K562 (cell line): ENCODE results near the gene SELENOO. TPM values are rescaled to one million over a fixed set of nuclear protein-coding genes. Genes with fewer than 3 reads are reported as not detected.

Experiments
- HDAC1 ChIP-seq, 2 experiments: fragments of 450-650 bp; IDR thresholded peaks; 2 replicates each; pipeline ENCODE4 v1.6.1; 2016 to 2017; ENCODE audit warnings: inconsistent platforms in 1 of 2, mild to moderate bottlenecking in 1 of 2, moderate library complexity in 1 of 2
- KDM5B ChIP-seq: fragments of 200-600 bp; sonication (generic); IDR thresholded peaks from 2 replicates; pipeline ENCODE4 v1.6.1; 2012; ENCODE audit warnings: low read depth, mild to moderate bottlenecking, moderate library complexity, low read length, control low read depth, inconsistent platforms; ENCODE audit not compliant: insufficient replicate concordance
- KLF16 ChIP-seq: IDR thresholded peaks from 2 replicates; pipeline ENCODE4 v1.6.1; 2016; ENCODE audit warnings: antibody characterized with exemption
- MAZ ChIP-seq, 2 experiments: fragments of 450-650 bp in 1 of 2; sonication (generic) in 1 of 2; formaldehyde crosslinking; IDR thresholded peaks in 1 of 2; conservative IDR thresholded peaks in 1 of 2; 2 replicates each; pipeline versions ENCODE4 v1.4.0 to v1.5.0; 2020; ENCODE audit warnings: mild to moderate bottlenecking in 1 of 2, missing genetic modification reagents in 1 of 2
- PPARD ChIP-seq: fragments of 250-450 bp; sonication (Bioruptor Pico); IDR thresholded peaks from 2 replicates; pipeline ENCODE4 v1.8.0; 2022; ENCODE audit warnings: inconsistent platforms, mild to moderate bottlenecking, moderate library complexity
- RBFOX2 ChIP-seq: fragments of 200-400 bp; formaldehyde crosslinking; IDR thresholded peaks from 2 replicates; pipeline ENCODE4 v1.6.1; 2017; ENCODE audit warnings: low read depth, mild to moderate bottlenecking, low read length, moderate library complexity
- SREBF2 ChIP-seq: sonication (generic); formaldehyde crosslinking; IDR thresholded peaks from 2 replicates; pipeline ENCODE4 v1.4.0; 2020; ENCODE audit warnings: mild to moderate bottlenecking, missing genetic modification reagents
- polyA plus RNA-seq, 8 experiments: library from polyadenylated mRNA; depleted of rRNA in 4 of 8; stranded (reverse) in 5 of 8; unstranded in 3 of 8; fragments of >200 nt; fragmentation: Nextera tagmentation in 2 of 8; fragmentation: Illumina TruSeq in 1 of 8; extraction: Ambion mirVana in 2 of 8; extraction: Trizol in 1 of 8; gene quantifications; 2 replicates each; pipeline versions ENCODE4 v1.2.1 to v1.2.3, GENCODE V29; 2011 to 2014; ENCODE audit warnings: inconsistent platforms in 1 of 8, missing spikeins in 1 of 8
- total RNA-seq, 7 experiments: library from RNA; depleted of rRNA in 6 of 7; stranded (reverse); fragments of >200 nt in 6 of 7; fragmentation: Illumina TruSeq in 2 of 7; extraction: Trizol in 2 of 7; gene quantifications; 2 replicates each; pipeline versions ENCODE4 v1.2.1 to v1.2.3, GENCODE V29; 2011 to 2021; ENCODE audit warnings: low replicate concordance in 1 of 7
- TF ChIP-seq, protein P1 (sequence below): fragments of 450-650 bp; IDR thresholded peaks from 2 replicates; pipeline ENCODE4 v1.6.1; 2016; ENCODE audit warnings: mild to moderate bottlenecking, moderate library complexity

SELENOO gene
- total and polyA plus RNA-seq, 9 of the 15 experiments (the other 6 are each of a cell fraction or from before 2014, with no cell fraction given), result 0.37 to 24.9 (median 8.3) TPM

DNA sequence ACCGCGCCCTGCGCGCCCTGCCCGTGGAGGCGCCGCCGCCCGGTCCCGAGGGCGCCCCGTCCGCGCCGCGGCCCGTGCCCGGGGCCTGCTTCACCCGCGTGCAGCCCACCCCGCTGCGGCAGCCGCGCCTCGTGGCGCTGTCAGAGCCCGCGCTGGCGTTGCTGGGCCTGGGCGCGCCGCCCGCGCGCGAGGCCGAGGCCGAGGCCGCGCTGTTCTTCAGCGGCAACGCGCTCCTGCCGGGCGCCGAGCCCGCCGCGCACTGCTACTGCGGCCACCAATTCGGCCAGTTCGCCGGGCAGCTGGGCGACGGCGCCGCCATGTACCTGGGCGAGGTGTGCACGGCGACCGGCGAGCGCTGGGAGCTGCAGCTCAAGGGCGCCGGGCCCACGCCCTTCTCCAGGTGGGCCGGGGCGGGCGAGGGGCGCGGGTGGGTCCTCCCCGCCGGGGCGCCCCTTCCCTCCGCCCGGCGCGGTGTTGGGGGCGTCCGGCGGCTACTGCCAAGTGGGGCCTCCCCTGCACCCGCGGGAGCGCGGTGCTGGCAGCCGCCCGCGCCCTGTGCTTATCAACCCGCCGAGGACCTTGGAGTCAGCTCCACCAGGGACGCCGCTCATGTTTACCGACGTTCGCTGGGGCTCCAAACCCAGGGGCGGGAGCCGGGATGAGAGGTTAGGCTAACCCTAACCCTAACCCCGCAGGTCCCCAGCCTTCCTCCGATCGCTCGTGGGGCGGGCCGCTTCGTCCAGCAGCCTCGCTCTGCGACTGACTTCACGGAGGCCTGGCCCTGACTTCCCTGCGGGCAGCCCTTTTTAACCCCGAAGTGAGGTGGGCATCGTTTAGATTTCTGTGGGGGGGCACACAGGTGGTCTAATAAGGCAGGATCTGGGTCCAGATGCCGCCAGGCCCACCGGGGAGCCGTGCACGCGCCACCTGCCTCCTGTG, 649 bp downstream of the SELENOO start (continued):
- no peak for TF ChIP-seq PPARD (CRISPR knock-in tag)
- TF ChIP-seq MAZ (CRISPR knock-in tag; conservative IDR thresholded peaks at IDR 0.05 in 1 of 2, IDR thresholded peaks at IDR 0.05 in 1 of 2), result no peak
- TF ChIP-seq, protein P1, sequence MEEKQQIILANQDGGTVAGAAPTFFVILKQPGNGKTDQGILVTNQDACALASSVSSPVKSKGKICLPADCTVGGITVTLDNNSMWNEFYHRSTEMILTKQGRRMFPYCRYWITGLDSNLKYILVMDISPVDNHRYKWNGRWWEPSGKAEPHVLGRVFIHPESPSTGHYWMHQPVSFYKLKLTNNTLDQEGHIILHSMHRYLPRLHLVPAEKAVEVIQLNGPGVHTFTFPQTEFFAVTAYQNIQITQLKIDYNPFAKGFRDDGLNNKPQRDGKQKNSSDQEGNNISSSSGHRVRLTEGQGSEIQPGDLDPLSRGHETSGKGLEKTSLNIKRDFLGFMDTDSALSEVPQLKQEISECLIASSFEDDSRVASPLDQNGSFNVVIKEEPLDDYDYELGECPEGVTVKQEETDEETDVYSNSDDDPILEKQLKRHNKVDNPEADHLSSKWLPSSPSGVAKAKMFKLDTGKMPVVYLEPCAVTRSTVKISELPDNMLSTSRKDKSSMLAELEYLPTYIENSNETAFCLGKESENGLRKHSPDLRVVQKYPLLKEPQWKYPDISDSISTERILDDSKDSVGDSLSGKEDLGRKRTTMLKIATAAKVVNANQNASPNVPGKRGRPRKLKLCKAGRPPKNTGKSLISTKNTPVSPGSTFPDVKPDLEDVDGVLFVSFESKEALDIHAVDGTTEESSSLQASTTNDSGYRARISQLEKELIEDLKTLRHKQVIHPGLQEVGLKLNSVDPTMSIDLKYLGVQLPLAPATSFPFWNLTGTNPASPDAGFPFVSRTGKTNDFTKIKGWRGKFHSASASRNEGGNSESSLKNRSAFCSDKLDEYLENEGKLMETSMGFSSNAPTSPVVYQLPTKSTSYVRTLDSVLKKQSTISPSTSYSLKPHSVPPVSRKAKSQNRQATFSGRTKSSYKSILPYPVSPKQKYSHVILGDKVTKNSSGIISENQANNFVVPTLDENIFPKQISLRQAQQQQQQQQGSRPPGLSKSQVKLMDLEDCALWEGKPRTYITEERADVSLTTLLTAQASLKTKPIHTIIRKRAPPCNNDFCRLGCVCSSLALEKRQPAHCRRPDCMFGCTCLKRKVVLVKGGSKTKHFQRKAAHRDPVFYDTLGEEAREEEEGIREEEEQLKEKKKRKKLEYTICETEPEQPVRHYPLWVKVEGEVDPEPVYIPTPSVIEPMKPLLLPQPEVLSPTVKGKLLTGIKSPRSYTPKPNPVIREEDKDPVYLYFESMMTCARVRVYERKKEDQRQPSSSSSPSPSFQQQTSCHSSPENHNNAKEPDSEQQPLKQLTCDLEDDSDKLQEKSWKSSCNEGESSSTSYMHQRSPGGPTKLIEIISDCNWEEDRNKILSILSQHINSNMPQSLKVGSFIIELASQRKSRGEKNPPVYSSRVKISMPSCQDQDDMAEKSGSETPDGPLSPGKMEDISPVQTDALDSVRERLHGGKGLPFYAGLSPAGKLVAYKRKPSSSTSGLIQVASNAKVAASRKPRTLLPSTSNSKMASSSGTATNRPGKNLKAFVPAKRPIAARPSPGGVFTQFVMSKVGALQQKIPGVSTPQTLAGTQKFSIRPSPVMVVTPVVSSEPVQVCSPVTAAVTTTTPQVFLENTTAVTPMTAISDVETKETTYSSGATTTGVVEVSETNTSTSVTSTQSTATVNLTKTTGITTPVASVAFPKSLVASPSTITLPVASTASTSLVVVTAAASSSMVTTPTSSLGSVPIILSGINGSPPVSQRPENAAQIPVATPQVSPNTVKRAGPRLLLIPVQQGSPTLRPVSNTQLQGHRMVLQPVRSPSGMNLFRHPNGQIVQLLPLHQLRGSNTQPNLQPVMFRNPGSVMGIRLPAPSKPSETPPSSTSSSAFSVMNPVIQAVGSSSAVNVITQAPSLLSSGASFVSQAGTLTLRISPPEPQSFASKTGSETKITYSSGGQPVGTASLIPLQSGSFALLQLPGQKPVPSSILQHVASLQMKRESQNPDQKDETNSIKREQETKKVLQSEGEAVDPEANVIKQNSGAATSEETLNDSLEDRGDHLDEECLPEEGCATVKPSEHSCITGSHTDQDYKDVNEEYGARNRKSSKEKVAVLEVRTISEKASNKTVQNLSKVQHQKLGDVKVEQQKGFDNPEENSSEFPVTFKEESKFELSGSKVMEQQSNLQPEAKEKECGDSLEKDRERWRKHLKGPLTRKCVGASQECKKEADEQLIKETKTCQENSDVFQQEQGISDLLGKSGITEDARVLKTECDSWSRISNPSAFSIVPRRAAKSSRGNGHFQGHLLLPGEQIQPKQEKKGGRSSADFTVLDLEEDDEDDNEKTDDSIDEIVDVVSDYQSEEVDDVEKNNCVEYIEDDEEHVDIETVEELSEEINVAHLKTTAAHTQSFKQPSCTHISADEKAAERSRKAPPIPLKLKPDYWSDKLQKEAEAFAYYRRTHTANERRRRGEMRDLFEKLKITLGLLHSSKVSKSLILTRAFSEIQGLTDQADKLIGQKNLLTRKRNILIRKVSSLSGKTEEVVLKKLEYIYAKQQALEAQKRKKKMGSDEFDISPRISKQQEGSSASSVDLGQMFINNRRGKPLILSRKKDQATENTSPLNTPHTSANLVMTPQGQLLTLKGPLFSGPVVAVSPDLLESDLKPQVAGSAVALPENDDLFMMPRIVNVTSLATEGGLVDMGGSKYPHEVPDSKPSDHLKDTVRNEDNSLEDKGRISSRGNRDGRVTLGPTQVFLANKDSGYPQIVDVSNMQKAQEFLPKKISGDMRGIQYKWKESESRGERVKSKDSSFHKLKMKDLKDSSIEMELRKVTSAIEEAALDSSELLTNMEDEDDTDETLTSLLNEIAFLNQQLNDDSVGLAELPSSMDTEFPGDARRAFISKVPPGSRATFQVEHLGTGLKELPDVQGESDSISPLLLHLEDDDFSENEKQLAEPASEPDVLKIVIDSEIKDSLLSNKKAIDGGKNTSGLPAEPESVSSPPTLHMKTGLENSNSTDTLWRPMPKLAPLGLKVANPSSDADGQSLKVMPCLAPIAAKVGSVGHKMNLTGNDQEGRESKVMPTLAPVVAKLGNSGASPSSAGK, result peak; percentile 77
- no peak for TF ChIP-seq KDM5B
- TF ChIP-seq RBFOX2, result peak; percentile 15; the same call in 1 of the 2 replicates
- TF ChIP-seq KLF16, result no peak
- no peak for TF ChIP-seq HDAC1 (IDR thresholded peaks at IDR 0.05)
- TF ChIP-seq SREBF2, result no peak
